Right ventricle myocardium superior (tissue), 1 donor: ENCODE measurements around the gene UNCX. TPM values are rescaled to one million over a fixed set of nuclear protein-coding genes. Genes with fewer than 3 reads are reported as not detected.
"Not testable (repeated sequence)": the region's sequence is repeated elsewhere in the genome, so short reads cannot be mapped to it uniquely, and the experiment has no call there.

Source experiments
- ATAC-seq: fragments of 200-7000 bp; cut with Tn5 transposase; one replicate; pipeline ENCODE4 v1.9.1; 2020; ENCODE audit warnings: mild to moderate bottlenecking; ENCODE audit not compliant: poor library complexity
- DNase-seq: peaks from one replicate; pipeline ENCODE4 v3.0.0-alpha.2; 2020
- intact Hi-C: fragments of 100-400 bp; cut with DNase I; formaldehyde crosslinking; loops from one replicate; pipeline ENCODE4 v1.11.2; 2022
- total RNA-seq: library from RNA; stranded (reverse); fragmentation: NEBNext Ultra II Directional; extraction: Animal tissue kit (Norgen Biotek cat#: 25700); gene quantifications from one replicate; pipeline ENCODE4 v1.2.1, GENCODE V29; 2021
- donor health status: DM: no; HTN: yes; CAD: no; lungs with severe emphysema.

Gene UNCX
- total RNA-seq, 1 donor from 2014 or later: not detected

DNA sequence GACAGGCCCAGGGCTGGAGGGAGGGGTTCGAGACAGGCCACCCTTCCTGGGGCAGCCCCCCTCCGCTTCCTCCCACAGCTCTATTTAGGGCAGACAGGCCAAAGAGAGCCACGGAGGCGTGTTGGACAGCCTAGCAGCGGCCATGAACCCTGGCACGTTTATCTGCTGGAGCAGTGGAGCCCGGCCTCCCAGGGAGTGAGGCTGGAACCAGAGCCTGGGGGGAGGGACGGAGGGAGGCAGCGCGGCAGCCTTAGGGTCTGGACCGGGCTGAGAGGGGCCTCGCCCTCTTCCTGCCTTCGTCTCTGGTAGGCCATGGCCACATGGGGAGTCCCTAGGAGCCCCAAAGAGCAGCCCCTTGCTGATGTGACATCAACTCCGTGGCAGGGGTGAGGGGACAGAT is 17.1 kb downstream of the UNCX start:
- DNase-seq: no peak
- no peak for ATAC-seq
- intact Hi-C loops: no loop called here

DNA sequence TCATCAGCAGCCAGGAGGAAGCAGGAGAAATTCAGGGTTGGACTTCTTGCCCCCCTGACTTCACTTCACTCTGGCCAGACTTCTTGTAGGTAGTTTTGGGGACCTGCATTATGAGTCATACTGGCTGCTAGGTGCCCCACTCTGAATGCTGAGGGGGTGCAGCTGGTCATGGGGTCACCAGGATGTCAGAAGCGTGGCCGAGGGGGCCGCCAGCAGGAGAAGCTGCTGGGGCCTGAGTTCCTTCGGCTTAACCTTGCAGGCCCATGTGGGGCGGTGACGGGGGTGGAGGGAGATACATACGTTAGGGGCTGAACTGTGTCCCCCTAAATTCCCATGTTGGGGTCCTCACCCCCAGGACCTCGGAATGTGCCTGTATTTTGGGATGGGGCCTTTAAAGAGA is 18.2 kb downstream of the UNCX start:
- DNase-seq (no peak), ATAC-seq (no peak)
- intact Hi-C loops: no loop called here

DNA sequence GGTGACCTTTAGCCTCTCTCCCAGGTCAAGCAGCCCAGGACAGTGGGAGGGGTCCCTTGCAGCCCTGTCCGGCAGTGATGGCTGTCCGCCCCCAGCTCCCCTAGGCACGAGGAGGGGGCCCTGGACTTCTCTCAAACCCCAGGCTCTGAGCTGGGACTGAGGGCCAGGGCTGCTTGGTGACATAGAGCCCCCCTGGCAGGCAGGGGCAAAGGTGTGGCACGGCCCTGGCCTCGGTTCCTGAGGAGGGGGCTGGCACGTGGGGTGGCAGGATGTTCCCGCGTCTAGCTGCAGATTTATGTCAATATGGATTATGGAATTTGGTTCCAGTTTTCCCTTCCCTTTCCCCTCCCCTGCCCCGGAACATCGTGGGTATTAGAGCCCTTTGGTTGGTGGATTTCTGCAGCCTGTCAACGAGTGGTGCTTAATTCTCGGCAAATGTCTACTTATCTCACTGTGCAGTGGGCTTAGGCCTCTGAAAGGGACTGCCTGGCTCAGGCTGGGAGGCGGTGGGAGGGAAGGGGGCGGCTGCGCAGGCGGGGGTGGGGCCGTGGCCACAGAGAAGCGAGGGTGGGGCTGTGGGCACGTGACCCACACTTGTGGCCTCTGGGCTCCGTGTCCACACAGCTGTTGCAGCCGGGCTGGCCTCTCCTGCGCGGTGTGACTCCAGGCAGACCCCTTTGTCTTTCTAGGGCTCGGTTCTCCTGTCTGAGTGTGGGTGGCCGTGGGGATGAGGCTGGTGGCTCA is 19.3 kb downstream of the UNCX start:
- ATAC-seq: no peak
- intact Hi-C loops: no loop called here
- DNase-seq: no peak

DNA sequence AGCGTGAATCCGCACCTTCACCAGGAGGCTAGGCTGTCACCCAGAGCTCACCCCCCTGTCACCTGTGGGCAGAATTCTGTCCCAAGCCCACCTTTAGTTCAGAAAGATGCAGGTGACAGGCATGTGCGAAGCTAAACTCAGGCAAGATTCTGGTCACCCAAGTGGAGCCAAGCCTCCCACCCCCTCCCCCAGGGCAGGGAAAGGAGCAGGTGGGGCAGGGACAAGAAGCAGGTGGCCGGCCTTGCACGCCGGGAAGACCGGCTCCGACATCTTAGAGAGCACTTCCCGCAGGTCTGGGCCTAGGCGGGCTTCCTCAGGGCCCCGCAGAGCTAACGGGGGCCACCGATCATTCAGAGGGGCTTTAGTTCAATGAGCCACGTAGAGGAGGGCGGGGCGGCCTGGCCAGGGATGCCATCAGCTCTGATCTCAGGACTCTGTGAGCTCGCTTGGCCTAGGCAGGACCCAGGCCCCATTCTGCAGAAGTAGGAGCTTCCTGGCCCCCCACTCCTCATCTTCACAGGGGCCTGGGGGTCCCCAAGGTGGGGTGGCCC is 19.9 kb downstream of the UNCX start:
- DNase-seq (no peak), ATAC-seq (no peak)
- intact Hi-C loops: no loop called here

DNA sequence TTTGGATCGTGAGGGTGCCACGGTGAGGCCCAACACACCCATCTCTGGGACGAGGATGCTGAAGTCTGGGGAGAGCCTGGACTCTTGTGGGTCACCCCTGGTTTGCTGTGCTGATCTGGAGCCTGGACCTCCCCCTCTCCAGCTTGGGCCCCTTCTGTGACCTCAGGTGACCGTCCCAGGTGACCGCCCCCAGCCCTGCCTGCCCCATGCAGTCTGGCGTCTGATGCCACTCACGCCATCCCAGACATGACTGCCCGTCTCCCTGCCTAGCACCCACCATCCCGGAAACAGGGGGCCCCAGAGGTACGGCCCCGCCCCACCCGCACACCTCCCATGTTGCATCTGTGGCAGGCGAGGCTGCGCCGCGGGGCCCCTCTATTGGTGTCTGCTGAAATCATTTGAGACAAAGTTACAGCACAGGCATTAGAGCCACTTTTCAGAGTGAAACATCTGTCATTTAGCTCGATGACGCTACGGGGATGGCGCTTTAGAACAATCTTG is 21.1 kb downstream of the UNCX start:
- ATAC-seq: no peak
- intact Hi-C loops: no loop called here
- DNase-seq: no peak

DNA sequence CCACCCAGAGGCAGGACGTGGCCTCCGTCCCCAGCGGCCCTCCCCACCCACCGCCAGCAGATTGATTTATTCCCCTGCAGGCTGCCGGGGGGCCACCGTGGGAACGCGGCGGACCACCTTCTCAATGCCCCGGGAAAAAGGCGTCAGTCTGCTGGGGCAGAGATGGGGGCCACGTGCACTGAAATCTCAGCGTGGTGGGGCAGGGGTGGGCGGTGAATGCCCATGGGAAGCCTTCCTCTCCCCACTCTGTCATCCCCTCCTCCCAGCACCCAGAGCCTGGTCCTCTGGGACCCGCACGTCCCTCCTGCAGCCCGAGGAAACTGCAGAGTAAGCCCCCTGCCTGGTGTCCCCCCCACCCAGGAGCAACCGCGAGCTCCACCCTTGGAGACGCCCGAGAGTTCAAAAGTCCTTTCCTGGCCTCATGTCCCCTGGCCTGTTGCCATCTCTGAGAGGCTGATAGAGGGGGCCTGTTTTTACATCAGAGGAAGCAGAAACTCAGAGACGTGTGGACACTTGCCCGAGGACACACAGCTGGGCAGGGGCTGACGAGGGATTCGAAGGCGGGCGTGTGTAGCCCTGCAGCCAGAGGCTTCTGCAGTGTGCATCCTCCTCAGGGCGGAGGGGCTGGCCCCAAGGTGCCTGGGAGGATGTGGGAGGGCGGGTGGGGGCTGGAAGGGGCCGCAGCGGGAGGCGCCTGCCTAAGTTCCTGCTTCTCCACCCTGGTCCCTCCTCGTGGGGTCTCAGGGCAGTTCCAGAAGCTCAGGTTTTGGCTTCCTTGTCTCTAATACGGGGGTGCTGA is 21.8 kb downstream of the UNCX start:
- no peak for DNase-seq
- ATAC-seq: no peak
- intact Hi-C loops: no loop called here

DNA sequence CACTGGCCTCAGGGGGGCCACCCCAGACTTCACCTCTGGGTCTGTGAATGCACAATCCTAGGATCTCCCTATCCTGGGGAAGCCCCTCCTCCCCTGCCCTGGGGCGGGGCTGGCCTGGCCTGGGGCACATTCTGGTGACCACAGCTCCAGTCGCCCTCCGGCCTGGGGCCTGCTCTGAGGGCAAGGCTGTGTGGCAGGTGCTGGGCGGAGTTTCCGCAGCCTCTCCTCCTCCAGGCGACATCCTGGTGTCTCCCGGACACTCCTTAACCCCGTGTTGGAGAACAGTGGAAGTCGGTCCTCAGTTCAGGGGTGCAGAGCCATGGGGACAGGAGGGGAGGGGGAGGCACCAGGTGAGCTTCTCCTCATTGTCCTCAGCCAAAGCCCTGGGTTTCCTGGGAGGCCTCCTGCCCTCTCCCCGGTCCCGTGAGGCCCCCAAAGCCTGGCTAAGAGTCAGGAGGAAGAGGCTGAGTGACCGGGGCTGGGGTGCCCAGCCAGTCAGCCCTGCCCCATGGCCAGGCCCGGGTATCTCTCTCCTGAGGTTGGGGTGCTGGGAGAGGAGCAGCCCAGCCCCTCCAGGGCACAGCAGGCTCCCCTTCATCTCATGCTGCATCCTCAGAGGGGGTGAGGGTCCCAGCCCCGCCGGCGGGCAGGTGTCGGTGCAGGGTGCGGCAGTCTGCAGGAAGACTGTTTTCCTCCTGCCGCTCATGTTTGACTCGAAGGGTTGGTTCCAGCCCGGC is 22.6 kb downstream of the UNCX start:
- DNase-seq: no peak
- ATAC-seq: no peak
- intact Hi-C loops: no loop called here

DNA sequence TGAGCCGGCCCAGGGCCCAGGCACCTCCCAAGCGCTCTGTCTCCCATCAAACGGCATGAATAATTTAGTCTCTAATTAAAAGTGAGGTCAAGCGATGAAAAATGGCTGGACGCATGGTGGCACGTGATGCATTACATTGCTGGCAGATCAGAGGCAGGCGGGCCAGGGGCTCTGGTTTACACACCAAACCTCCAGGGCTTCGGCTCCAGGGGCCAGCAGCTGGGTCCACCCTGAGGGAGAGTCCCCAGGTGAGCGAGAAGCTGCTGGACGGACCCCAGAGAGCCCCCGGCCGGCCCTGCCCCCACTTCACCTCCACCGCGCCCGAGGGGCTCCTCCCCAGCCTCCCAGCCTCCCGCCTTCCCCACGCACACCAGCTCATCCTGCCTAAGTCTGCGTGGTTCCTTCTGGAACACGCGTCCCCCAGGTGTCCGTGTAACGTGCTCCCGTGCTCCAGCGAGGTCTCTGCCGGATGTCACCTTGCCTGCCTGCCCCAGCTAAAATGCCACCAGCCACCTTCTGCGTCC is 23.2 kb downstream of the UNCX start:
- DNase-seq (no peak), ATAC-seq (no peak)
- intact Hi-C loops: no loop called here

DNA sequence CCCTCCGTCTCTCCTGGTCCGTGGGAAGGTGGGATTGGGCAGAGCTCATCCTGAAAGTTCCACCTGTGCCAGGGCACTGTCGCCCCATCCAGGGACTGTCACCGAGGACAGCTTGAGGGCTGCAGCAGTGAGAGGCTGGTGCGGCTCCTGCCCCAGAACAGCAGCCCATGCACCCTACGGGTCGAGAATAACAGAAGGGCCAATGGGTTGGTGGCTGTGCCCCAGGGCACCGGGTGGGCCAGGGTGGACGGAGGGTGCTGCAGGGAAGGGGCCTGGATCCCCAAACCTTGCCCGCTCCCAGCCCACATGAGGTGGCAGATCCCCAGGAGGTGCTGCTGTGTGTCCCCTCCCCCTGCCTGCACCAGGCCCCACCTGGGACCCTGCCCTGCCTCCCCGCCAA is 23.9 kb downstream of the UNCX start:
- DNase-seq (peak; percentile 16), ATAC-seq (no peak)
- intact Hi-C loops: no loop called here

DNA sequence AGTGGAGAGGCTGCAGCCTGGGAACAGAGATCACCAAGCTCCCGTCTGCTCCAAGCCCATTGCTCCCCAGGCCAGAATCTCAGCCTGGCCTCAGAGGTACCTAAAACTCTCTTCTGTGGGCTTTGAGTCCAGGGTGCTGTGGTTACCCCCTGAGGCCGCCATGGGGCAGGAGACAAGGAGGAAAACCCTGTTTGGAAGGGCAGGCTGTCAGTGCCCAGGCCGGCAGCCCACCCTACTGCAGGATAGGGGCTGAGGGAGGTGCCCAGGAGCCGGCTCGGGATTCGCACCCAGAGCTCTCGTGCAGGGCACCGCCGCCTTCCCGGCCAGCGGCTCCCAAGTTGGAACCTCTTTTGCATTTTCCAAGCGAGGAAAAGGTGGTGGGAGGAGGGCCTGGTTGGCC is 24.5 kb downstream of the UNCX start:
- no peak for ATAC-seq
- peak; percentile 22 for DNase-seq
- intact Hi-C loops: no loop called here

DNA sequence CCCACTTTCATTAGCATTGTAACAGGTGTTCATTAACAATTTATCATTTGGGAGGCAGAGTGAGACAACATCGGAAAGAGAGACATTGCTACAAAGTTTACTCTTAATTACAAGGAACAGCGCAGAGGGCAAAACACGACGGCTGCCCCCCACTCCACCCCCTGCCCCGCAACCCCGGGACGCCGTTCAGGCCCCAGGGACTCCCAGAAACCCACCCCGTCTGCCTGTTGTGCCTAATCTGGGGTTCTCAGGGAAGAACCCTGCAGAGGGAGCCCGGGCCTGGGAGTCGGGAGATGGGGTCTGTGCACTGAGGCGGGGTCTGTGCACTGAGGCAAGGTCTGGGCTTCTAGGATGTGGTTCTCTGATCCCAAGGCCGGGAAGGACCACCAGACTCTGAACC is 25.2 kb downstream of the UNCX start:
- peak; percentile 5 for DNase-seq
- no peak for ATAC-seq
- intact Hi-C loops: no loop called here

DNA sequence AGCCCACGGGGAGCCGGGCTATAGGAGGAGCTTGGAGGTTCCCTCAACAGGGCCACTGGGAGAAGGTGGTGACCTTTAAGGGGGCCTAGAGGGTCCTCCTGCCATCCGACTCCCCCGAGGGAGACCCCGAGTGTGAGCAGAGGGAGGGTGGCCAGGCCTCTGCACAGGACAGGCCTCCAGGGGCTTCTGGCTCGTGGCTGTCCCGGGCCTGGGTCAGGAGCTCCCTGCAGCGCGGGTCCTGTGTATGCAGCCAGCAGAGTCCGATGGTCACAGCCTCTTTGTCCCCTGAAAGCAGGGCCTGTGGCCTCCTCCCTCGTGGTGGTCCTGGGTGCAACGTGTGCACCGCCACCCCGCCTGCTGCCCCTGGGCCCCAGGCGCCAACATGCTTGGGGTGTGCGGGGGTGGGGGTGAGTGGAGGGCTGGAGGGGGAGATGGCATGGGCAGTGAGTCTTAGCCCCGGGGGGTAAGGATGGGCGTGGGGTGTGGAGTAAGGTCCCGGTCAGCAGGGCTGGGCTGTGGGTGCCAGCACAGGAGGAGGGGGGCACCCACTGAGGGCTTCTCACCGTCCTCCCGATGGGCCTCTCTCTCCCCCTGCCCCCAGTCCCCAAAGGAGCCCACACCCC is 27.1 kb downstream of the UNCX start:
- ATAC-seq: no peak

DNA sequence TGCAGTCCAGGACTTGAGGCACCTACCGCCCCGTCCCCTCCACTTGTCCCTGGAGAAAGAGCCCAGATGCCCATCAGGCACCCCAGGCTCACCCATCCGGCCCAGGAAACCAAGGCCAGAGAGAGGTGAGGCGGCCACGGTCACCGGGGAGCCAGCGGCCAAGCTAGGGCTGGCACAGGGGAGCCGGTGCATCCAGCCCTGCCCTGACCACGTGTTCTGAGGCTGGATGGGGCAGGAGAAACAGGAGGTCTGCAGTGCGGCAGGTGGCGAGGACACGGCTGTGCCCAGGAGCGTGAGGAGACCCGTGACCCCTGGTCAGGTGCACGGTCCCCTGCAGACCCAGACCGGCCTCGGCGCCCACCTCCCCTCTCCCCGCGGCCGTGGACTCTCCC is 27.6 kb downstream of the UNCX start:
- intact Hi-C loops: no loop called here
- DNase-seq: peak; percentile 22
- no peak for ATAC-seq

More for the DNA sequence above, 27.1 kb downstream of the UNCX start:
- intact Hi-C loops: no loop called here
- DNase-seq: peak; percentile 23

DNA sequence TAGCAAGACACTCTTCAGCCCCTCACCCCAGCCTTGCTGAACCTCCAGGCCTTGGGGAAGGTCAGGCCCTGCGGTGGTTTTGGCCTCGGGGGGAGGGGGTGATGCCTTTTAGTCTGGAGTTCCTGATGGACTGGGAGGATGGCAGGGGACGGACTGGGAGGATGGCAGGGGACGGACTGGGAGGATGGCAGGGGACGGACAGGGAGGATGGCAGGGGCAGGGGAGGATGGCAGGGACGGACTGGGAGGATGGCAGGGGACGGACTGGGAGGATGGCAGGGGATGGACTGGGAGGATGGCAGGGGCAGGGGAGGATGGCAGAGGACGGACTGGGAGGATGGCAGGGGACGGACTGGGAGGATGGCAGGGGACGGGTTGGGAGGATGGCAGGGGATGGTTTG is 28.4 kb downstream of the UNCX start:
- peak; percentile 13 for DNase-seq
- intact Hi-C loops, ATAC-seq: not testable (repeated sequence)

DNA sequence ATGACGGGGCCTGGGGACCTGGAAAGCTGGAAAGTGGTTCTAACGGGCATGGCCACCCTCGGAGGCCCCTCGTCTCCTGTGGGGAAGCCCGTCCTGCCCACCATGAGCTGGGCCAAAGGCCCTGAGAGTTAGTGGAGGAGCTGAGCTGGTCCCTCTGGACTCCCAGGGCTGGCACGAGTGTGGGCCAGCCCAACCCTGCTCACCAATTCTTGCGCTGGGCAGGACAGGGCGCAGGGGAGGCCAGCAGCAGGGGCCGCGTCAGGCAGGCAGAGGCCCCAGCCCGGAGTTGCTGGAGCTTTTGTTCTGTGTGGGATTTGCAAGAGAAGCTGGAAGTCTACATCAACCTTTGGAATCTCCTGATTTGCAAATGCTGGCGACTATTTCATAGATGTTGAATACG is 29.8 kb downstream of the UNCX start:
- intact Hi-C loops: no loop called here
- no peak for ATAC-seq
- peak; percentile 24 for DNase-seq

DNA sequence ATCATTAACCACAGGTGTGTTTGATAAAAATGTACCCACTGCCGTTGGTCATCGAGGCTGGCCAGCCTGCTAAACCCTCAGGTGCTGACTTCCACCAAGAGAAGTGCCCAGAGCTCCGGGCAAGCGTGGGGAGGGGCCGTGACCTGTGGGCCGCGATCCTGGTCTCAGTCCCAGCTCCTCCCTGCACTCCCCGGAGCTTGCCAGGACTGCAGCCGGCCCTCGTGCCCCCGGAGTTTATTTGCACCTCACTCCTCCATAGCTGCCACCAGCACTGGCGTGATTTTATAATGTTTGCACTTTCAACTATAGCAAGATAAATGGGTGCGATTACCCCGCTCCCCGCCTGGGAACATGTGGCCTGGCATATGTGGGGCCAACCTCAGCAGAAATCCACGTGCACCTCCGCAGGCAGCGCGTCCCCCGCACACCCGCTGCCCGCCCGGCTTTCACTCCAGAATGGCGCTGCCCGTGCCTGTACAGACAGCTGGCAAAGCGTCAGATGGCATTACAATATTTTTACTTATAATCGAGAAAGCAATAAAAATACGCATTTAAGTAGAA is 30.8 kb downstream of the UNCX start:
- DNase-seq (peak; percentile 18), ATAC-seq (no peak)
- intact Hi-C loops: no loop called here

DNA sequence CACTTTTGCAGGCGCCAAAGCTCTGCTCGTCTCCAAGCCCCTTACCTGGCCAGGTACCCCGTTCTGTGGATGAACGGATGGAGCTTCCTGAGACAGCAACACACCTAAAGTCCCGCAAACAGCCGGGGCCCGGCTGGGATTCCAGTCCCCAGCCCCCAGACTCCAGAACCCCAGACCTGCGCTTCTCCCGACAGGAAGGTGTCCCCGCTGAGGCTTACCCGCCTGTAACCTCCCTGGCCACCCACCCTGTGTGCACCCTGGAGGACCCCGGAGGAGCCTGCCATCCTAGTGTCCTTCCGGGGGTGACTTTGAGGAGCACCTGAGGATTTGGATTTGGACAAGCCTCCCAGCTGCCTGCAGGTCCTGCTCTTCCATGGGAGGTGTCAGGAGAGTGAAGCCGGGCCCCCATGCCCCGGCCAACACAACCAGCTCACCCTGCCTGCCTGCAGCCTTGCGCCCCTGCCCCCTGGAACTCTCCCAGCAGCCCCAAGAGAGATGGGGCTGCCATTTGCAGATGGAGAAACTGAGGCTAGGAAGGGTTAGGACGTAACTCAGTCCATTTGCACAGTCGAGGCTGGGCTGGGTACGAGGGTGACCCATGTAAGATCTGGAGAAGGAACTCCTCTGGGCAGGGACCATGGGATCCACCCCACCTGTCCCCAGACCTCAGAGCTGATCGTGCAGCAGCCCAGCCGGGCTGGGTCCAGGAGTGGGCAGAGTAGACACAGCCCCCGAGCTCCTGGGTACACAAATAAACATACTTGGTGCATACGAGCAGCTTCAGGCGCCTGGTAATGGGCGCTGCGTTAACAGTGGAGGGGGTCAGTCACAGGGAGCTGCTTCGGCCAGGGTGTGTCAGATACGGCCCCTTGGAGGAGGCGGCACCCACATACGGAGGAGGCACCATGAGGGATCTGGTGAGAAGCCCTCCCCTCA is 31.9 kb downstream of the UNCX start:
- intact Hi-C loops: no loop called here
- DNase-seq: peak; percentile 23
- no peak for ATAC-seq
